GM23248 (cell line): ENCODE data around the gene CDK5RAP3. TPM values are rescaled to one million over a fixed set of nuclear protein-coding genes. Genes with fewer than 3 reads are reported as not detected.
A peak's percentile ranks its signal among the peaks of the same experiment; 100 is the strongest.

Experiments used
- DNase-seq: peaks from one replicate; pipeline ENCODE4 v3.0.0-alpha.2; 2015
- H2AFZ ChIP-seq: fragments of 200-600 bp; sonication (generic); 2 replicates; pipeline ENCODE4 v1.6.1; 2016; ENCODE audit warnings: antibody characterized with exemption
- H3F3A ChIP-seq: fragments of 200-600 bp; sonication (generic); 2 replicates; pipeline ENCODE4 v1.6.1; 2016; ENCODE audit warnings: mild to moderate bottlenecking, antibody characterized with exemption, mixed run types; ENCODE audit not compliant: insufficient read depth
- H3K27ac ChIP-seq: fragments of 200-600 bp; sonication (generic); 2 replicates; pipeline ENCODE4 v1.5.1; 2016; ENCODE audit warnings: mild to moderate bottlenecking
- H3K27me3 ChIP-seq: fragments of 200-600 bp; sonication (generic); replicated peaks from 2 replicates; pipeline ENCODE4 v1.6.1; 2016; ENCODE audit warnings: mild to moderate bottlenecking; ENCODE audit not compliant: insufficient read depth
- H3K36me3 ChIP-seq: fragments of 200-600 bp; sonication (generic); 2 replicates; pipeline ENCODE4 v1.6.1; 2016; ENCODE audit warnings: low read depth, mild to moderate bottlenecking
- H3K4me1 ChIP-seq: fragments of 200-600 bp; sonication (generic); 2 replicates; pipeline ENCODE4 v1.6.1; 2016; ENCODE audit warnings: mild to moderate bottlenecking; ENCODE audit not compliant: insufficient read depth
- H3K4me2 ChIP-seq: fragments of 200-600 bp; sonication (generic); one replicate; pipeline ENCODE4 v1.6.1; 2016; ENCODE audit warnings: mild to moderate bottlenecking; ENCODE audit not compliant: unreplicated experiment
- H3K4me3 ChIP-seq: fragments of 200-600 bp; sonication (generic); 2 replicates; pipeline ENCODE4 v1.5.1; 2016; ENCODE audit warnings: mild to moderate bottlenecking
- H3K79me2 ChIP-seq: fragments of 200-600 bp; sonication (generic); 2 replicates; pipeline ENCODE4 v1.6.1; 2016; ENCODE audit warnings: mild to moderate bottlenecking; ENCODE audit not compliant: insufficient read depth
- H3K9ac ChIP-seq: fragments of 200-600 bp; sonication (generic); 2 replicates; pipeline ENCODE4 v1.6.1; 2016; ENCODE audit warnings: mild to moderate bottlenecking
- H3K9me2 ChIP-seq: fragments of 200-600 bp; sonication (generic); 2 replicates; pipeline ENCODE4 v1.6.1; 2016; ENCODE audit warnings: mixed run types, mild to moderate bottlenecking, moderate library complexity; ENCODE audit not compliant: insufficient read depth
- H3K9me3 ChIP-seq: fragments of 200-600 bp; sonication (generic); one replicate; pipeline ENCODE4 v1.6.1; 2017; ENCODE audit warnings: low read depth
- H4K20me1 ChIP-seq: fragments of 200-600 bp; sonication (generic); 2 replicates; pipeline ENCODE4 v1.6.0; 2016; ENCODE audit not compliant: insufficient read depth
- EZH2 ChIP-seq: fragments of 200-600 bp; sonication (generic); IDR thresholded peaks from 2 replicates; pipeline ENCODE4 v1.6.1; 2018; ENCODE audit warnings: antibody characterized with exemption, mild to moderate bottlenecking; ENCODE audit not compliant: insufficient read depth, poor library complexity, severe bottlenecking
- EZH2phosphoT487 ChIP-seq: fragments of 200-600 bp; sonication (generic); IDR thresholded peaks from 2 replicates; pipeline ENCODE4 v1.6.1; 2018; ENCODE audit warnings: antibody characterized with exemption, moderate library complexity, mild to moderate bottlenecking, low read depth; ENCODE audit not compliant: insufficient read depth
- WGBS, 2 experiments: methylation state at CpG; one replicate each; pipeline ENCODE4 v1.1.6; 2015 to 2017; ENCODE audit warnings: low lambda C conversion rate in 2 of 2, low coverage in 1 of 2; ENCODE audit errors: missing lambda C conversion rate in 2 of 2; 5-methylcytosine and 5-hydroxymethylcytosine counted together
- in situ Hi-C: fragments of 300-500 bp; cut with MboI; formaldehyde crosslinking; loops from 2 replicates; pipeline ENCODE4 v1.15.0; 2020
- polyA plus RNA-seq: library from polyadenylated mRNA; unstranded; fragments of >200 nt; fragmentation: Nextera tagmentation; extraction: Ambion mirVana; gene quantifications from 2 replicates; pipeline ENCODE4 v1.2.1, GENCODE V29; 2016
- total RNA-seq: library from RNA; depleted of rRNA; stranded (reverse); fragments of >200 nt; shearing (Covaris generic); gene quantifications from 2 replicates; pipeline ENCODE4 v1.2.3, GENCODE V29; 2014

The CDK5RAP3 gene
- total and polyA plus RNA-seq, 2 experiments from 2014 or later = 61.7 to 92.2 TPM

- Histone ChIP-seq H2AFZ (no peak overlapping the region), H4K20me1 (no peaks in the 10 kb centered on the region), H3K27me3 (no peaks in the 10 kb centered on the region), H3K9ac (no peak overlapping the region), H3K36me3 (no peaks in the 10 kb centered on the region), H3K4me1 (peaks cover 10% of the 10 kb centered on the region), H3K9me2 (no peaks in the 10 kb centered on the region), H3K27ac (no peak overlapping the region), H3K79me2 (no peaks in the 10 kb centered on the region), H3K4me3 (no peak overlapping the region), H3F3A (no peaks in the 10 kb centered on the region), H3K4me2 (no peak overlapping the region), H3K9me3 (no peaks in the 10 kb centered on the region)
- 67 to 71% methylated on average over 5 of the region's 5 CpGs for WGBS, 2 experiments
- in situ Hi-C loops = no loop called here
- DNase-seq = peak; percentile 59
- TF ChIP-seq EZH2phosphoT487 (no peak), EZH2 (no peak)
Measured at GRCh38 chr17:47935961-47936360, 35.0 kb upstream of the CDK5RAP3 start.

- H3K4me2 ChIP-seq = no peak overlapping the region
- 96 to 97% methylated on average over 5 of the region's 5 CpGs for whole genome bisulfite sequencing, 2 experiments
- no peak overlapping the region for H3K9ac ChIP-seq
- H3K4me1 ChIP-seq = peaks cover 10% of the 10 kb centered on the region
- H3K36me3 ChIP-seq = no peaks in the 10 kb centered on the region
- H3K9me3 ChIP-seq = no peaks in the 10 kb centered on the region
- no peak overlapping the region for H3K27ac ChIP-seq
- peaks cover 10% of the 10 kb centered on the region for H3K79me2 ChIP-seq
- no peaks in the 10 kb centered on the region for H3F3A ChIP-seq
- H3K9me2 ChIP-seq = no peaks in the 10 kb centered on the region
- no peaks in the 10 kb centered on the region for H4K20me1 ChIP-seq
- H2AFZ ChIP-seq = no peak overlapping the region
- H3K4me3 ChIP-seq = no peak overlapping the region
- in situ Hi-C loops = no loop called here
- DNase-seq = no peak
- TF ChIP-seq EZH2phosphoT487 (no peak), EZH2 (no peak)
- no peaks in the 10 kb centered on the region for H3K27me3 ChIP-seq
Measured at GRCh38 chr17:47937941-47938340, 33.0 kb upstream of the CDK5RAP3 start.

- WGBS, 2 experiments = 2% methylated on average over 41 to 45 of the region's 50 CpGs
- Histone ChIP-seq H3K4me2 (peak within 1 kb of the TSS; percentile 92), H2AFZ (peak within 1 kb of the TSS; percentile 97), H3K9me3 (no peaks in the 10 kb centered on the region), H3K36me3 (no peaks in the 10 kb centered on the region), H3K4me3 (peak within 1 kb of the TSS; percentile 88), H3K9me2 (no peaks in the 10 kb centered on the region), H3K79me2 (peaks cover 15% of the 10 kb centered on the region), H3K4me1 (0 out of 2 replicates have a peak, but pooled peaks cover 3% of the 10 kb centered on the region), H3K9ac (peak within 1 kb of the TSS; percentile 84), H3F3A (no peaks in the 10 kb centered on the region), H3K27ac (peak within 1 kb of the TSS; percentile 26), H3K27me3 (no peaks in the 10 kb centered on the region), H4K20me1 (no peaks in the 10 kb centered on the region)
- peak; percentile 99 for DNase-seq
- TF ChIP-seq EZH2 (no peak), EZH2phosphoT487 (no peak)
- in situ Hi-C loops = no loop called here
Measured at GRCh38 chr17:47941246-47942095, 29.4 kb upstream of the CDK5RAP3 start, which contains the start of gene PNPO. PNPO (plus strand) TSS chr17:47941571; CDS start chr17:47941676, 105 bp downstream.

- Histone ChIP-seq H3K27me3 (no peaks in the 10 kb centered on the region), H3K4me3 (peak overlapping the region; percentile 88), H2AFZ (peak overlapping the region; percentile 97), H3K9me2 (no peaks in the 10 kb centered on the region), H3K27ac (no peak overlapping the region), H4K20me1 (no peaks in the 10 kb centered on the region), H3K4me2 (peak overlapping the region; percentile 92), H3K36me3 (no peaks in the 10 kb centered on the region), H3K4me1 (0 out of 2 replicates have a peak, but pooled peaks cover 3% of the 10 kb centered on the region), H3K9me3 (no peaks in the 10 kb centered on the region), H3F3A (no peaks in the 10 kb centered on the region), H3K79me2 (peaks cover 15% of the 10 kb centered on the region), H3K9ac (peak overlapping the region; percentile 84)
- TF ChIP-seq EZH2 (no peak), EZH2phosphoT487 (no peak)
- peak; percentile 20 for DNase-seq
- in situ Hi-C loops = no loop called here
- WGBS, 2 experiments = 3 to 8% methylated on average over 5 of the region's 5 CpGs
Measured at GRCh38 chr17:47942096-47942510, 28.8 kb upstream of the CDK5RAP3 start.
